ENCODE measurements around the gene FBXW12.
A peak's percentile ranks its signal among the peaks of the same experiment; 100 is the strongest.

Gene FBXW12

DNA sequence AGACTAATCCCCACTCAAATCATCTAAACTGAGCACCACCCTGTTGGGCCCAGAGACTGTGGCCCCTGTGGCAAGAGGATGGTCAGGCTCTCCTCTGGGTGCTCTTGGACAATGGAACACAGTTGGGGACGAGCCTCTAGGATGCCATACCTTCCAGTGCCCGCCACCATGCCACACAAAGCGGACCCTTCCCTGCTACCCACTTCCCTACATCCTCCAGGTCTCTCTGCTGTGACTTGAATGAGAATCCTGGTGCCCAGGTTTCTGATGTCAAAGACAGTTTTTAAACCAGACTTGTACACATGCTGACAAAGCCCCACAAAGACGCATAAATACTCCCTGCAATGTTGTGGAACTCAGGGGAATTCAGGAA lies 63.2 kb downstream of the FBXW12 start:
- no peak for DNase-seq (ENCODE audit: low spot score)

DNA sequence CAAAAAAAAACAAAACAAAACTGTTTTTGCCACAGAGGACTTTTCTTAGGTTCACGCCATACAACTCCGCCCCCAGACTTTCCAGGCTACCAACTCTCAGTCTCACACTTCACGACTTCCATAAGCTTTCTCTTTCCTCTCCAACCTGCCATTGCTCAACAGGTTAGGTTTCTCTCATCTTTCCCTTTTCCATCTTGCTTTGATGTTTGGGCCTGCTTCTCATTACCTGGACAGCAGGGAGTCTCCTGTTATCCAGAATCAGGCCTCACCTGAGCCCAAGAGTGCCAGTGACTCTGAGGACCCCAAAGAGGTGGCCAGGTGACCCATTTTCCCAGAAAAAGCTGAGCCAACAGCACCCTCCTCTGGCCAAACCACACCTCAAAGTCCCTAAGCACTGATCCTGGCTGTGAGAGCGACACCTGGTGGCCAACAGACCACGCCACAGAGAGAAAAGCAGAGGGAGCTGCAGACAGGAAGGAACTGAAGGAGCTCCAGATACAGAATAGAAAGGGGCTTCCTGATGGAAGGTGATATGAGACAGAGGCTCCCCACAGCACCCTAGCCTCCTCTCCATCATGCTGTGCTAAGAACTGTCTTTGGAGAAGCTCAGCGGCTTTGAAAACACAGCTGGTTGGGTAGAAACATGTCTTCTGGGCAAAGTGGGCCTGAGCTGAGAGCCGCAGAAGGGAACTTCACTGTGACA lies 63.9 kb downstream of the FBXW12 start:
- DNase-seq (ENCODE audit: low spot score) = peak; percentile 90

DNA sequence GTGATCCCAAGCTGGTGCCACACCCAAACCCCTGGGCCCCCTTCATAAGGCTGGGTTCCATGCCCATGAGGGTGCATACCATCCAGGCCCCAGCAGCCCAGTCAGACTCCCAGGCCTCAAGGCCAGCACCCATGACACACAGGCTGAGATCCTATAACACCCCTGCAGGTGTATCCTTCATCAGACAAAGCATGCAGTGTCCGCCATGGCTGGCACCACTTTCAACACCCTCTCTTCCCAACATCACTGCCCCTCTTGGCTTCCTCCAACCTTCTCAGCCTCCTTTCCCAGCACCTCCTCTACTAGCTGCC lies 64.4 kb downstream of the FBXW12 start:
- DNase-seq (ENCODE audit: low spot score) = no peak

DNA sequence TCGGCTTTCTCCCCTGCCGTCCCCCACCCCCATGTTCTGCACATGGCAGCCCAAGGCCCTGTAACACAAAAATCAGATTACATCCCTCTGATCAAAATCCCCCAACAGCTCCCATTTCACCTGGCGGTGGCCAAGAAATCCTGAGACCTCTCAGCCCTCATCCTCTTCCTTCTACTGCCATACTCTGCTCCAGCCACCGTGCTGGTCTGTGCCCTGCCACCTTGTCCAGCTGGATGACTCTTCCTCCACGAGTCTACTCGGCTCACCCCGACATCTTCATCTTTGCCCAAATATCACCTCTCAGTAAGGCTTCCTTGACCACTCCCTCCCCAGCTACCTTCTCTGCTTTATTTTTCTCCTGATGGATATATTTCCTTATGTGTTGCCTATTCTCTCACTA lies 64.8 kb downstream of the FBXW12 start:
- DNase-seq (ENCODE audit: low spot score) = no peak

DNA sequence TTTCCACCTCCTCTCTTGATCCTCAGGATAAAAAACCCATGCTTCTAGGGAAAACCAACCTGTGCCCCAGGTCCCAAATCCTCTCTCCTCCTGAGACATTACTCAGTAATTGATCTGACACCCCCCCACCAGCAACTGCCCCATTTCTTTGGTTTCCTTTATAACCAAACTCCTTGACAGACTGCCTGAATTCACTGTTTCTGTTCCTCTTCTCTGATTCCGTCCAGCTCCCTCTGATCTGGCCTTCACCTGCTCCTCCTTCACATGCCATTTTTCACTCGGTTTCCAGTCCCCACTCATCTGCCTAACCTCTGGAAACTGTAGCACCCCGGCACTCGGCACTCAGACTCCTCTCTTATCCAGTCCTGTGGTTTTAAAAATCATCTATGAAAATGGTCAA lies 65.8 kb downstream of the FBXW12 start:
- no peak for DNase-seq (ENCODE audit: low spot score)

DNA sequence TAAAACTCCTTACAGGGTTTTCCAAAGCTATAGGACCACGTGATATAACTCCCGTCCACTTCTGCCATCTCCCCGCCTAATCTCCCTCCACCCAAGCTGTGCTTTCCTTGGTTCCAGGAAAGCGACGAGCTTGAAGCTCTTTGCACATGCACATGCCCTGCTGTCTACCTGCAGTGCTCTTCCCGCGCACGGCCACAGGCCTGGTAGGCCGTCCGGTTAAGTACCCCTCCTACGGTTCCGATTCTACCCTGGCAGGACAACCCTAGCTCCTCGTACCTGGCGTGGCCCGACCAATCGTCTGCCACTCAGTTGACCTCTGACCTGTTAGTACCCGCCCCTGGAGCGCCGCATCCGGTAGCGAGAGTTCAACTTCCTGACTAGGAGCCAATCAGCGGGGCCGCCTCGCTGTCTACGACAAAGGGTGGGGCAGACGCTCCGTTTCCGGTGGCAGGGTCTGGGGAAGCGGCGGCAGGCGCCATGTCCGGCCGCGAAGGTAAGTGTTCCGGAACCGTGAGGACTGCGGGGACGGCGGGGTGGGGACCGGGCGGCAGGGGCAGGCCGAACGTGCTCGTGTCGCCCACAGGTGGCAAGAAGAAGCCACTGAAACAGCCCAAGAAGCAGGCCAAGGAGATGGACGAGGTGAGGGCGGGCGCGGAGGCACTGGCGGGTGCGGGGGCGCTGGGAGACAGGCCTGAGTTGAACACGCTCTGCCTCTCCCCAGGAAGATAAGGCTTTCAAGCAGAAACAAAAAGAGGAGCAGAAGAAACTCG lies 68.0 kb downstream of the FBXW12 start, which contains the start of the genes CCDC51 and TMA7:
CCDC51 (minus strand) TSS at position 300 of the 770 bp plus-strand sequence. CDS start 4,991 bp downstream, outside the sequence.
TMA7 (plus strand) TSS at position 438 of the 770 bp plus-strand sequence; CDS start at position 478, 40 bp downstream.
- DNase-seq (ENCODE audit: low spot score) = peak; percentile 99

DNA sequence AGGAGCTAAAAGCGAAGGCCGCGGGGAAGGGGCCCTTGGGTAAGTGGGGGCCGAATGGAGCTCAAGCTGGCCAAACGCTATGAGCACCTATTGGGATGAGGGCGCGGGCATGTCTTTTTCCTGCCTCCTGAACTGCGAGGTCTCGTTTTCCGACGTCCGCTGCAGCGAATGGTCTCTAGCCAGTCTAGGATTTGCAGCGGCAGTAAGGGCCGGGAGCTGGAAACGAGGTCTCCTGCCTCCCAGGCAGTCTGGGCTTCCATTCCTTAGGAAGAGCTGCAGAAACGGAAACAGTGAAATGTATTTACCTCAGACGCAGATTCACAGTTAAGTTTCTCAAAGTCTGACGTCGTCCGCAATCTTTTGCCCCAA lies 68.6 kb downstream of the FBXW12 start:
- no peak for DNase-seq (ENCODE audit: low spot score)

DNA sequence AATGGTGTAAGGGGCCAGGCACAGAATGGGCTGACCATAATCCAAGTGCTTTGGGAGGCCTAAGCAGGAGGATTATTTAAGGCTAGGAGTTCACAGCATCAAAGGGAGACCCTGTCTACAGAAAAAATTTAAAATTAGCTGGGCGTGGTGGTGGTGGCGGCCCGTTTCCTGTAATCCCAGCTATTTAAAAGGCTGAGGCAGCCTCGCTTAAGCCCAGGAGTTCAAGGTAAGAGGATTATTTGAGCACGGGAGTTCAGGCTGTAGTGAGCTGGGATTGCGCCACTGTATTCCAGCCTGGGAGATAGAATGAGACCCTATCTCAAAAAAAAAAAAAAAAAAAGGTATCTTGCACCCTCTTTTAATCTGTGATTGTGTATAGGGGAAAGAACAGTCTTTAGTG lies 69.9 kb downstream of the FBXW12 start:
- DNase-seq (ENCODE audit: low spot score) = no peak

Measured in germinal center (tissue), 1 donor.